Eye (tissue), 1 donor: ENCODE results near the gene ZNF776.
A peak's percentile ranks its signal among the peaks of the same experiment; 100 is the strongest.
"Not testable (repeated sequence)": the region's sequence is repeated elsewhere in the genome, so short reads cannot be mapped to it uniquely, and the experiment has no call there.

Experiments used
- DNase-seq: peaks from one replicate; pipeline ENCODE4 v3.0.0-alpha.2; 2015

The ZNF776 gene

DNA sequence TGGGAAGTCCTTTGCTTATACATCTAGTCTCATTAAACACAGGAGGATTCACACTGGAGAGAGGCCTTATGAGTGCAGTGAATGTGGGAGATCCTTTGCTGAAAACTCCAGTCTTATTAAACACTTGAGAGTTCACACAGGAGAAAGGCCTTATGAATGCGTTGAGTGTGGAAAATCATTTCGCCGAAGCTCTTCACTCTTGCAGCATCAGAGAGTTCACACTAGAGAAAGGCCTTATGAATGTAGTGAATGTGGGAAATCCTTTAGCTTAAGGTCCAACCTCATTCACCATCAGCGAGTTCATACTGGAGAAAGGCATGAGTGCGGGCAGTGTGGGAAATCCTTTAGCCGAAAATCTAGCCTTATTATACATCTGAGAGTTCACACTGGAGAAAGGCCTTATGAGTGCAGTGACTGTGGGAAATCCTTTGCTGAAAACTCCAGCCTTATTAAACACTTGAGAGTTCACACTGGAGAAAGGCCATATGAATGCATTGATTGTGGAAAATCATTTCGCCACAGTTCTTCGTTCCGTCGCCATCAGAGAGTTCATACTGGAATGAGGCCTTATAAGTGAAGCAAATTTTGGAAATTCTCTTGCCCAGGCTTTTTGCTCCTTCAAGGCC lies 32.7 kb downstream of the ZNF776 start:
- no peak for DNase-seq

DNA sequence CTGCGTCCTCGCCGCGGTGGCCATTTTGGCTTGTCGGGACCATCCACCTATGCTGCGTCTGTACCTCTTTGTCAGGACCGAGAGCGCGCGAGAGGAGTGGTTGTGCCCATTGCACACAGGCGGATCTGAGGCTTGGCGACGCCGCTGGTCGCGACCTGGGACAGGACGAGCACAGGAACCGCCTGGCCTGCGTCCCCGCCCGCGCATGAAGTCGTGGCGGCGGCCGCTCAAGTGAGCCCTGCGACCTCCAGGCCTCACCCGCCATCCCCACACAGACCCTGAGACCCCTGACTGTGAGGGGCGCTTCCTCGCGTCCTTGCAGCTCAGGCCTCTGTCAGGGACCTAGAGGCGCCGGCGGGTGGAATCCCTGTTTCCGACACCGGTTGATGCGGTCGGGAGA lies 39.7 kb downstream of the ZNF776 start:
- DNase-seq: no peak

DNA sequence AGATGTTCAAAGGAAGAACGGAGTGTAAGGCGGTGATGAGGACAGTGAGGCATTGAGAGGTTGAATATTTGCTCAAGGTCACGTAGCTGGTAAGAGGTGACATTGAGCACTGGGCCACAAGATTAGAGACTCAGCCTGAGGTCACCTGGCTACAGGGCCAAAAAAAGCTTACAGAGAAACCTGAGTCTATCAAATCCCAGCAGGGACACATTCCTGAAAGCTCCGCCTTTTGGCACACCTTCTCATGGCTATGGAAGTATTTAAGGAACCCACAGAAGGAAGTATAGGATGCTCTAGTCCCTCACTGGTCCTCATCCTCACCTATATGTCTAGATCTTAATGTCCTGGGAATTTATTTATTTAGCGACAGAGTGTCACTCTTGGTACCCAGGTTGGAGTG lies 40.3 kb downstream of the ZNF776 start:
- no peak for DNase-seq

DNA sequence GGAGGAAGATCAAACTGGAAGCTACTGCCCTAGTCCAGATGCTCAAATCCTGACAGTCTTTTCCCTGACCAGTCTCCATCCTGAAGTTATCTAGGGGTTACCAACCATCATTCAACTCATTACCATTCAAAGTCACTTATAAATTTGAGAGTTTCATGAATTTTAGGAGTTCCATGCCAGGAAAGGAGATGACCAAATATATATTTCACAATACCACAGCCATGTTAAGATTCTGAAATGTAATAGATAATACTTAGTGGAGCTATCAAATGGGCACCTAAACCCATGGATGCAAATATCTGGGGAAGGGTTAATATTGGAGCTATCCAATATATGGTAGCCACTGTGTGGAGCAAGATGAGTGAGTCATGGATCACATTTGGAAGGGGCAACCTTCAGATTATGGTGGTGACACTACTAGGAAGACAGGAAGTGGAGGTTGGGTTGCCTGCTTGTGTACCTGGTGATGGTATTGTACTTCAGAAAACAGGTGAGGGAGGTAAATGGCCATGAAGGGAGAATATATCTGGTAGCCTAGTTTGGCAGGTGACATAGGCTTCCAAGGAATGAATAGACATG lies 41.6 kb downstream of the ZNF776 start:
- no peak for DNase-seq

DNA sequence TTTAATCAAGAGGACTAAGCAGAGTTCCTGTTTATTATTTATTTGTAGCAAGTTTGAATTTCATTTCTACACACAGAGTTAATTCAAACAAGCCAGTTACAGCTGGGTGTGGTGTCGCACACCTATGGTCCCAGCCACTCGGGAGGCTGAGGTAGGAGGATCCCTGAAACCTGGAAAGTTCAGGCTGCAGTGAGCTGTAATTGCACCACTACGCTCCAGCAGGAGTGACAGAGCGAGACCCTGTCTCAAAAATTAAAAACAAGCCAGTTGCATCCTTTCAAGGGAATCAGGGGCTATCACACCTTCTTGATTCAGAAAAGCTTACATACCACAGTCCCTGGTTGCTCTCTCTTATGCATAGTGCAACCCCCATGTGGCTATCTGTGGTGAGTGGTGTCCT lies 42.7 kb downstream of the ZNF776 start:
- DNase-seq: no peak

DNA sequence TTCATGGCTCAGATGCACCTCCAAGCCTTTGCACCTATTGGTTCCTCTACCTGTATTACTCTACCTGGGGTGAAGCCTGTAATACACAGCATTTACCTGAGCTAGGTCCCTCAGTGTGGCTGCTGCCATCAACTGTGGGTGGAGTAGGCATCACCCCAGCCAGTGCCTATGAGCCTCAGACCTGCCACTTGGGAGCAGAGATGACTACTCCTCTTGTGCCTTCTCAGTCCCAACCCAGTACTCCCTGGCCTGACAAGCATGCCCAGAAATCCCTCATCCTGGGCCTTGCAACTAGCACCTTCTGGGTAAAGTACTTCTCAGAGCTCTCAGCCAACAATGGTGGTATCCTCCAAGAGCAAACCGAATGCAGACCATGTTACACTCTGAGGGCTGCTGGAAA lies 50.0 kb downstream of the ZNF776 start:
- not testable (repeated sequence) for DNase-seq

DNA sequence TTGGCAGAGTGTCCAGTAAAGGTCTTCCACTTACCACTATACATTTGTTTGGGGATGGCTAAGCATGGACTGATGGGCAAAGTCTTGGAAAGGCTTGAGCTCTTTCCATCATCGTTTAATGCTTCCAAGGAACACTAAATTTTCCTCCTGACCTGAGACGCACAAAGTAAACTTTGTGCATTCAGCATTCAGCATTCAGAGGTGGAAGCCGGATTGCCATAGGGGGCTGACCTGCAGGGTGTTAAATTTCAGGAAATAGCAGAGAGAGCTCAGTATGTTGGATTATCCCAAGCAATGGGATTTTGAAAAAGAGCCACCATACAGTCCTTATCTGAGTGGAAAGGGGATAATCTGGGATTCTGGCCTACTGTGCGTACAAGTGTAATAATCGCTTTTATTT lies 54.1 kb downstream of the ZNF776 start:
- DNase-seq: no peak

DNA sequence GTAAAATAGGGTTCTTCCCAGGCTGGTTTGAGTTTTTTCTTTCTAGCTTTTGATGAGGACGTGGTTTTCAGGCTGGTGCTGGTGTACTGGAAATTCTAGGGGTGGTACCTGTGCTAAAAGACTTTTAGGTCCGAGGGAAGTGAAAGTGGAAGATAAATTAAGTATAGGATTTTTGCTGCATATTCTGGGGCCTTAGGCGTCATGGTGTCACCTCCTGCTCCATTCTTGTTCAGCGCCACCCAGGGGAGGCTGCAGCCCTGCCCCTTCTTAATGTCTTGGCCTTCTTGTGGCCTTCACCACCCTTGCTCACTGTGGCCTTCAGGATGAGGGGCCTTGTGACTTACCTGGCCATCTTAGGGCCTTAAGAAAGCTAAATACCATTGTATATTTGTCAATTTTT lies 55.7 kb downstream of the ZNF776 start:
- DNase-seq: no peak

DNA sequence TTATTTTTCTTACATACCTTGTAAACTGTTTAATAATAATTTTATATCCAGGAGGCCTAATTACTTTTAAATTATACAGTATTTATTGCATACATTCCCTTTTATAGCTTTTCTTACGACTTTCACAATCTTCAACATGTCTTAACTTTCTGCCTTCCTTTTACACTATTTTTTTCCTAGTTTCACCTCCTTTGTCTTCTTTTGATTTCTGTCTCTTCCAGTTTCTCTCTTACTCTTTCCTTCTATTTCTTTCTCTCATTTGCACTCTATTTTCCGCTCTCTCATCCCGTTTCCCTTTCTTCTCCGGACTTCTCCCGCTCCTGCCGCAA lies 56.6 kb downstream of the ZNF776 start:
- DNase-seq: no peak

DNA sequence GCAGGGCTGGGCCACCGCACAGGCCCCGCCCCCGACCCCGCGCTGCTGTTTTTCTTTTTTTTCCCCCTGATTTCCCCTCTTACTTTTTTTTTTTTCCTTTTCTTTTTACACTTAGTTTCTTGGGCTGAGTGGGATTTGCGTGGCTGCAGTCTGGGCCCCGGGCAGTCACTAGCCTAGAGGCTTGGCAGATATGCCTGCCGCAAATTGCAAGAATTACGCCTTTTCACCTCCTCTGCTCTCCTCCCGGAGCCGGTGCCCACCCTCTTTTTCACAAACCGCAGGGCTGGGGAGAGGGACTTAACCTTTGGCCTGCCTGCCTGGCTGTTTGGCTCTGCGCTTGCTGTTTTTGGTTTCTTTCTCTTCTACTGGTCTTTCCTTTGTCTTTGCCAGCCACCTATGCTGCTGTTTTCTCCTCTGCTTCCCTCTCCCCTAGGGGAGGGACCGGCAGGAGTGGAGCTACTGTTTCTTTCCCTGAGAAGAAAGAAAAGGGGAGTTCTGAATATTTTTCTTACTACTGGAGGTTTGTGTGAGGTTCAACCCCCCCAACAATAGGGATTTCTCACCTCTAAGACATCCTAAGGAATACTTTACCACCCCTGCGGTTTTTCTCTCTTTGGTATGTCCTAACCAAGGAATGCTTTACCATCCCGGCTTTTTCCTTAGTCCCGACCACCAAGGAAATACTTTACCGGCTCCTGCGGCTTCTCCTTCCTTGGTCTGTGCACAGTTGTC lies 57.1 kb downstream of the ZNF776 start:
- peak; percentile 85 for DNase-seq

DNA sequence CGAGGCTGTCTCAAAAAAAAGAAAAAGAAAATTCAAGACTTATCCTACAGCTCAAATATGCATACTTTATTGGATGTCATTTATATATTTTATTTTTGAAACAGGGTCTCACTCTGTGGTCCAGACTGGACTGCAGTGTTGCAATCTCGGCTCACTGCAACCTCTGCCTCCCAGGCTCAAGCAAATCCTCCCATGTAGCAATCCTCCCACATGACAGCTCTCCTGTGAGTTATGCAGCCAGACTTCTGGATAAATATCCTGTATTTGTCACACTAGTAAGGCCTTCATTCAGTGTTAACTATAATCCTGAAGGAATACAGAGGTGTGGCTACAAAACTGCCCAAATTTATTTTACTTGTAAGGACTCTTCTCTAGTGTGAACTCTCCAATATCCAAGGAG lies 60.9 kb downstream of the ZNF776 start:
- DNase-seq: no peak
